ENCODE results near the gene STPG4.
A peak's percentile ranks its signal among the peaks of the same experiment; 100 is the strongest.
"Not testable (repeated sequence)": the region's sequence is repeated elsewhere in the genome, so short reads cannot be mapped to it uniquely, and the experiment has no call there.

Gene STPG4

DNA sequence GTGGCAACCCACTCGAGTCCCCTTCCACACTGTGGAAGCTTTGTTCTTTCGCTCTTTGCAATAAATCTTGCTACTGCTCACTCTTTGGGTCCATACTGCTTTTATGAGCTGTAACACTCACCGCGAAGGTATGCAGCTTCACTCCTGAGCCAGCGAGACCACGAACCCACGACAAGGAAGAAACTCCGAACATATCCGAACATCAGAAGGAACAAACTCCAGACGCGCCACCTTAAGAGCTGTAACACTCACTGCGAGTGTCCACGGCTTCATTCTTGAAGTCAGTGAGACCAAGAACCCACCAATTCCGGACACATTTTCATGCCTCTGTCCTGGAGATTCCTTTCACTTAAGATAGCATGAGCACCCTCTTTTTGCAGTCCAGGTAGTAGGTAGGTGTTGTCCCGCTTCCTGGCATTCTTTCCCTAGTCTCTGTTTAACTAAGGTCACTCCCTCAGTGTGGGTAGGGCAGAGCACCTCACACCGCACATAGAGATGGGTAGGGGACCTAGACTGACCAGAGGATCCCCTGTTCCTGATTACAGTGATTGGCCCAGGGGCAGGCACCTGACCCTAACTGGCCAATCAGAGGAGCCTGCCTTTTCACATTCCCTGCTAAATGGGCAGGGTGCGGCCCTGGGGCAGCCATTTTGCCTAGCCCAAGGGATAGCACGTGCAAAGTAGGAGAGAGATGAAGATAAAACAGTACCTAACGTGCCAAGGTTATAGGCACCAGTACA lies 46.7 kb downstream of the STPG4 start:
- 97 to 98% methylated on average over 8 to 14 of the region's 19 CpGs for whole genome bisulfite sequencing, 2 experiments (ENCODE audit: insufficient coverage in 2 of 2)
- H3K4me3 ChIP-seq (ENCODE audit: extremely low read depth, insufficient read depth, low read length, poor library complexity, severe bottlenecking); H3K9me3 ChIP-seq (ENCODE audit: control insufficient read depth, low read length); H3K36me3 ChIP-seq (ENCODE audit: control insufficient read depth, insufficient read depth, low read length); H3K4me1 ChIP-seq (ENCODE audit: control insufficient read depth, insufficient read depth, low read length, poor library complexity, severe bottlenecking): not testable (repeated sequence)
- peak overlapping the region; percentile 23 for H3K27ac ChIP-seq (ENCODE audit: low read depth, low read length, severe bottlenecking)

- H3K4me3 ChIP-seq (ENCODE audit: extremely low read depth, insufficient read depth, low read length, poor library complexity, severe bottlenecking); H3K4me1 ChIP-seq (ENCODE audit: control insufficient read depth, insufficient read depth, low read length, poor library complexity, severe bottlenecking); H3K27ac ChIP-seq (ENCODE audit: low read depth, low read length, severe bottlenecking); H3K9me3 ChIP-seq (ENCODE audit: control insufficient read depth, low read length); H3K36me3 ChIP-seq (ENCODE audit: control insufficient read depth, insufficient read depth, low read length): not testable (repeated sequence)
- WGBS, 2 experiments (ENCODE audit: insufficient coverage in 2 of 2) = 97 to 98% methylated on average over 5 to 15 of the region's 21 CpGs
Measured at GRCh38 chr2:47107201-47107600, 47.9 kb downstream of the STPG4 start.

DNA sequence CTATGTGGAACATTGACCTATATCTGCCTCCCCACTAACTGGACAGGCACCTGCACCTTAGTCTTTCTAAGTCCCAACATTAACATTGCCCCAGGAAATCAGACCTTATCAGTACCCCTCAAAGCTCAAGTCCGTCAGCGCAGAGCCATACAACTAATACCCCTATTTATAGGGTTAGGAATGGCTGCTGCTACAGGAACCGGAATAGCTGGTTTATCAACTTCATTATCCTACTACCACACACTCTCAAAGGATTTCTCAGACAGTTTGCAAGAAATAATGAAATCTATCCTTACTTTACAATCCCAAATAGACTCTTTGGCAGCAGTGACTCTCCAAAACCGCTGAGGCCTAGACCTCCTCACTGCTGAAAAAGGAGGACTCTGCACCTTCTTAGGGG lies 48.9 kb downstream of the STPG4 start:
- not testable (repeated sequence) for H3K4me1 ChIP-seq (ENCODE audit: control insufficient read depth, insufficient read depth, low read length, poor library complexity, severe bottlenecking); H3K27ac ChIP-seq (ENCODE audit: low read depth, low read length, severe bottlenecking); H3K4me3 ChIP-seq (ENCODE audit: extremely low read depth, insufficient read depth, low read length, poor library complexity, severe bottlenecking); H3K36me3 ChIP-seq (ENCODE audit: control insufficient read depth, insufficient read depth, low read length); H3K9me3 ChIP-seq (ENCODE audit: control insufficient read depth, low read length)
- WGBS, 2 experiments (ENCODE audit: insufficient coverage in 2 of 2) = 100% methylated on average over 1 of the region's 4 CpGs; no CpG with 5 or more reads in 1 of the 2 experiments

GRCh38 chr2:47099712-47100111 lies 55.4 kb downstream of the STPG4 start:
- not testable (repeated sequence) for H3K27ac ChIP-seq (ENCODE audit: low read depth, low read length, severe bottlenecking); H3K4me1 ChIP-seq (ENCODE audit: control insufficient read depth, insufficient read depth, low read length, poor library complexity, severe bottlenecking); H3K9me3 ChIP-seq (ENCODE audit: control insufficient read depth, low read length); H3K36me3 ChIP-seq (ENCODE audit: control insufficient read depth, insufficient read depth, low read length); H3K4me3 ChIP-seq (ENCODE audit: extremely low read depth, insufficient read depth, low read length, poor library complexity, severe bottlenecking)
- 96 to 98% methylated on average over 7 to 12 of the region's 14 CpGs for WGBS, 2 experiments (ENCODE audit: insufficient coverage in 2 of 2)

DNA sequence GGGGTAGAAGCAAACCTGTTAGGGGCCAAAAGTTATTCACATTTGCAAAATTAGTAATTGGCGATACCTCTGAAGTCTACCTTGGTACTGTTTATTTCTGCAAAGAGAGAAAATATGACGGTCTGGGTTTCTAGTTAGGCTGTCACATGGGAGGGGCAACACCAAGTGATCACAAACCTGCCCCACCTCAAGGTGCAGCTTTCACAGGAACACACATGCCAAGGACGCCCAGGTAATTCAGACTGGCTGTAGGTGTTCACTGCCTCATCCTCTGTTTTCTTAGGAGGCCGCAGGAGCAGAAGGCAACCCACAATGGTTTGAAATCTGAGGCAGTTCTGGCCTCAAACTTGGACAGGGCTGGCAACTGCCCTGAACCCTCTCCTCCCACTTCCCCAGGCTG lies 56.2 kb downstream of the STPG4 start:
- no peaks in the 10 kb centered on the region for H3K36me3 ChIP-seq (ENCODE audit: control insufficient read depth, insufficient read depth, low read length)
- peaks cover 9% of the 10 kb centered on the region for H3K4me1 ChIP-seq (ENCODE audit: control insufficient read depth, insufficient read depth, low read length, poor library complexity, severe bottlenecking)
- 98 to 100% methylated on average over 4 of the region's 4 CpGs for WGBS, 2 experiments (ENCODE audit: insufficient coverage in 2 of 2)
- no peak overlapping the region for H3K4me3 ChIP-seq (ENCODE audit: extremely low read depth, insufficient read depth, low read length, poor library complexity, severe bottlenecking)
- H3K27ac ChIP-seq (ENCODE audit: low read depth, low read length, severe bottlenecking) = no peak overlapping the region
- H3K9me3 ChIP-seq (ENCODE audit: control insufficient read depth, low read length) = no peaks in the 10 kb centered on the region

DNA sequence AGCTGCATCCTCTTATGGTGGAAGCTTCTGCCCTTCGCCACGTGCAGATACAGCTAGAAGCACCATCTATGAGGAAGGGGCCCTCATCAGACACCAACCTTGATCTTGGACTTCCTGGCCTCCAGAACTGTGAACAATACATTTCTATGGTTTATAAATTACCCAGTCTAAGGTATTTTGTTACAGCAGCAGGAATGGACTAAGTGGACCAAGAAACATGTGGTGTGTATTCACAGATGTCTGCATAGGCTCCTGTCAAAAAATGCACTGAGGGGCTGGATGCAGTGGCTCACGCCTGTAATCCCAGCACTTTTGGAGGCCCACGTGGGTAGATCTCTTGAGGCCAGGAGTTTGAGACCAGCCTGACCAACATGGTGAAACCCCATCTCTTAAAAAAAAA lies 57.5 kb downstream of the STPG4 start:
- Histone ChIP-seq H3K4me3 (ENCODE audit: extremely low read depth, insufficient read depth, low read length, poor library complexity, severe bottlenecking) (no peak overlapping the region), H3K36me3 (ENCODE audit: control insufficient read depth, insufficient read depth, low read length) (no peaks in the 10 kb centered on the region), H3K4me1 (ENCODE audit: control insufficient read depth, insufficient read depth, low read length, poor library complexity, severe bottlenecking) (peaks cover 13% of the 10 kb centered on the region), H3K27ac (ENCODE audit: low read depth, low read length, severe bottlenecking) (no peak overlapping the region), H3K9me3 (ENCODE audit: control insufficient read depth, low read length) (no peaks in the 10 kb centered on the region)
- 91 to 93% methylated on average over 4 of the region's 4 CpGs for WGBS, 2 experiments (ENCODE audit: insufficient coverage in 2 of 2)

DNA sequence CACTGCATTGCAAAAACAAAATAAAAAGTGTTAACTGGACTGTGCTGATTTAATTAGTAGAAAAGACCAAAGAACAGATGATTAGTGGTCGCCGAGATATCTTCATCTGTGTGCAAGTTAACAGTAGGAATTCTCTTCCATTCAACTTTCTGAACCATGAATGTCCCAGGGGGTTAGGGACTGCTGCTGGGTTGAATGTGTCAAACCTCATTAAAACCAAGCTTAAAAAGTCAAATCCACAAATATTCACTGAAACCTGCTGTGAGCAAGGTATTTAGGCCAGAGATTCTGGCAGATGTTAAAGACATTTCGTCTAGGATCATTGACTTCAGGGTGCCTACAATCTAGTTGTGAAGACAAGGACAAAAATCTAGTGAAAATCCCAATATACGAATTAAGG lies 58.7 kb downstream of the STPG4 start:
- no peaks in the 10 kb centered on the region for H3K9me3 ChIP-seq (ENCODE audit: control insufficient read depth, low read length)
- H3K4me1 ChIP-seq (ENCODE audit: control insufficient read depth, insufficient read depth, low read length, poor library complexity, severe bottlenecking) = peaks cover 13% of the 10 kb centered on the region
- H3K36me3 ChIP-seq (ENCODE audit: control insufficient read depth, insufficient read depth, low read length) = no peaks in the 10 kb centered on the region
- 86 to 100% methylated on average over 1 to 2 of the region's 4 CpGs for WGBS, 2 experiments (ENCODE audit: insufficient coverage in 2 of 2)
- H3K27ac ChIP-seq (ENCODE audit: low read depth, low read length, severe bottlenecking) = no peak overlapping the region
- H3K4me3 ChIP-seq (ENCODE audit: extremely low read depth, insufficient read depth, low read length, poor library complexity, severe bottlenecking) = no peak overlapping the region

DNA sequence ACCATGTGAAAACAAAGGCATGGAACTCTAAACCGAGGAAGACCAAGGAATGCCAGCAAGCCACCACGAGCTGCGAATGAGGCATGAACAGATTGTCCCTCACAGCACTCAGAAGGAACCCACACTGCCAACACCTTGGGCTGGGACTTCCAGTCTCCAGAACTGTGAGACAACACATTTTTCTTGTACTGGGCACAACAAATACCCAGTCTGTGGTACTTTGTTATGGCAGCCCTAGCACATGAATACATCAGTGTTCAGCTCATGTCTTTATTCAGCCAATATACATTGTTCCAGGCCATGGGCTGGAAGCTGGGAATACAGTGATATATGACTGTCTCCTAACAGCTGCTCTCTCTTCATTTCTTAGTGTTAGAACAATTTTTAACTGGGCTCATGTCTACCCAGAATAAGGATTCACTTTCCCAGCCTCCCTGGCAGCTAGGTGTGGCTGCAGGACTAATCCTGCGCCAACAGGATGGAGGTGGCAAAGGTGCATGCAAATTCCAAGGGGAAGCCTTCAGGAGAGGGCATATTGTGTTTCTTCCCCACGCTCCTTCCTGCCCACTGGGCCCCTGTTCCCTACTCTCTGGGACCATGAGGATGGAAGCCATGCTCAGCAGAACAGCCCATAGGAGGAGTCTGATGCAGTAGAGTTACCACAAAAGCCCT lies 59.6 kb downstream of the STPG4 start:
- 92 to 95% methylated on average over 4 to 5 of the region's 5 CpGs for WGBS, 2 experiments (ENCODE audit: insufficient coverage in 2 of 2)
- no peaks in the 10 kb centered on the region for H3K9me3 ChIP-seq (ENCODE audit: control insufficient read depth, low read length)

DNA sequence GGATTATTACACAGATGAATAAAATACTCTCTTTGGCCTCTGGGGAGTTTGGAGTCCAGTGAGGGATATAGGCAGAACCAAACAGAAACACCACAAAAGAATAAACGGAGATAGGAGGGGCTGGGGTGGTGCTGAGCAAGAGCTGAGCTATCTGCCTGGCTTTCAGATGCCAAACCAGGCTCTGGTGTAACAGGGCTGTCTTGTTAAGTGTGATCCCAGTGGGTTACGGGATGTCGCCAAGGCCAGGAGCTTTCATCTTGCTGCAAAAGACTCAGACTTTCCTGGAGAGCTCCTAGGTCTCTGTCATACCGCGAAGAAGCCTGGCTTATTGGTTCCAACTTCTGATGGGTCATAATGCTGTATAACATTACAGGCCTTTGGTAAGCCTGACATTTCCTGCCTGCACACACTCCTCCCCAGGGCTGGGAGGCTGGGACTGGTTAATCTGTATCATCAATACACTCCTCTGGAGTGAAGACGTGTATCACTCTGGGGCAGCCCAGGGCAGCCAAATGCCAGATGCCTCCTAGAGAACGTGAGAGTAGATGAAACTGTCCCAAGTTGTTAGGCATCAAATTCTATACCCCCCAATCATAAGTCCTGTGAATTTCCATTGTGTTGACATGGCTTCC lies 60.5 kb downstream of the STPG4 start:
- Histone ChIP-seq H3K4me1 (ENCODE audit: control insufficient read depth, insufficient read depth, low read length, poor library complexity, severe bottlenecking) (peaks cover 23% of the 10 kb centered on the region), H3K36me3 (ENCODE audit: control insufficient read depth, insufficient read depth, low read length) (no peaks in the 10 kb centered on the region), H3K4me3 (ENCODE audit: extremely low read depth, insufficient read depth, low read length, poor library complexity, severe bottlenecking) (no peak overlapping the region), H3K9me3 (ENCODE audit: control insufficient read depth, low read length) (no peaks in the 10 kb centered on the region), H3K27ac (ENCODE audit: low read depth, low read length, severe bottlenecking) (peak overlapping the region; percentile 53)
- 77 to 85% methylated on average over 6 of the region's 7 CpGs for WGBS, 2 experiments (ENCODE audit: insufficient coverage in 2 of 2)

More for the DNA sequence above, 59.6 kb downstream of the STPG4 start:
- no peak overlapping the region for H3K4me3 ChIP-seq (ENCODE audit: extremely low read depth, insufficient read depth, low read length, poor library complexity, severe bottlenecking)
- H3K27ac ChIP-seq (ENCODE audit: low read depth, low read length, severe bottlenecking) = no peak overlapping the region
- no peaks in the 10 kb centered on the region for H3K36me3 ChIP-seq (ENCODE audit: control insufficient read depth, insufficient read depth, low read length)
- H3K4me1 ChIP-seq (ENCODE audit: control insufficient read depth, insufficient read depth, low read length, poor library complexity, severe bottlenecking) = peaks cover 17% of the 10 kb centered on the region

DNA sequence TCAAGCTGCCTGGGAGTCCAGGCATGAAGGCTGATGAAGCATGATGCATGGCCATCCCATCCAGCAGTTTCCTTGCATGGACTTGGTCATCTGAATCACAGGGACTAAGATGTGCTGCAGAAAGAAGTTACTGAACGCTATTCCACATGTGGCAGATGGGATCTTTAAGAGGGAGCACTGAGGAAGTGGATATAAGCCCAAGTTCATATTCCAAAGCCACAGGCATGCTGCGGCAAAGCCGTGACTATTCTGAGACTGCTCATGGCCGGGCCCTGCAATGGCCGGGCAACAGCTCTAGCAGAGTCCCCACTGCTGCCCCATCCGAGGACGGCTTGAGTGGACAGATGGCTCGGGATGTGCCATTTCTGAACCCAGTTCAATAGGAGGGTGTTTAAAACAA lies 61.5 kb downstream of the STPG4 start:
- no peak overlapping the region for H3K27ac ChIP-seq (ENCODE audit: low read depth, low read length, severe bottlenecking)
- 96 to 99% methylated on average over 7 to 8 of the region's 8 CpGs for WGBS, 2 experiments (ENCODE audit: insufficient coverage in 2 of 2)
- peaks cover 33% of the 10 kb centered on the region for H3K4me1 ChIP-seq (ENCODE audit: control insufficient read depth, insufficient read depth, low read length, poor library complexity, severe bottlenecking)
- H3K9me3 ChIP-seq (ENCODE audit: control insufficient read depth, low read length) = no peaks in the 10 kb centered on the region
- no peaks in the 10 kb centered on the region for H3K36me3 ChIP-seq (ENCODE audit: control insufficient read depth, insufficient read depth, low read length)
- H3K4me3 ChIP-seq (ENCODE audit: extremely low read depth, insufficient read depth, low read length, poor library complexity, severe bottlenecking) = no peak overlapping the region

DNA sequence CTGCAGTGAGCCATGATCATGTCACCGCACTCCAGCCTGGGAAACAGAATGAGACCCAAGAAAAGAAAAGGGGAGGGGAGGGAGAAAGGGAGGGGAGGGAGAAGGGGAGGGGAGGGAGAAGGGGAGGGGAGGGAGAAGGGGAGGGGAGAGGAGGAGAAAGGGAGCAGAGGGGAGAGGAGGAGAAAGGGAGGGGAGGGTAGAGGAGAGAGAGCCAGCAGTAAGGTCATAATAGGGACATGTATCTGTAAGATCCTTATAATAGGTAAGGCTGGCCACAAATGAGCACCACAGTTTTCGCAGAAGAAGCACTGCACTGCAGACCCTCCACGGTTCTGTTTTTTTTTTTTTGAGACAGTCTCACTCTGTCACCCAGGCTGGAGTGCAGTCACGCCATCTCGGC lies 62.6 kb downstream of the STPG4 start:
- H3K27ac ChIP-seq (ENCODE audit: low read depth, low read length, severe bottlenecking) = no peak overlapping the region
- H3K4me3 ChIP-seq (ENCODE audit: extremely low read depth, insufficient read depth, low read length, poor library complexity, severe bottlenecking) = no peak overlapping the region
- no peaks in the 10 kb centered on the region for H3K9me3 ChIP-seq (ENCODE audit: control insufficient read depth, low read length)
- WGBS, 2 experiments (ENCODE audit: insufficient coverage in 2 of 2) = 94 to 98% methylated on average over 4 of the region's 5 CpGs
- H3K4me1 ChIP-seq (ENCODE audit: control insufficient read depth, insufficient read depth, low read length, poor library complexity, severe bottlenecking) = peaks cover 41% of the 10 kb centered on the region
- no peaks in the 10 kb centered on the region for H3K36me3 ChIP-seq (ENCODE audit: control insufficient read depth, insufficient read depth, low read length)

Measured in mesodermal cell (in vitro differentiated cells).